ENCODE results near the gene FBXO47. TPM values are rescaled to one million over a fixed set of nuclear protein-coding genes. Genes with fewer than 3 reads are reported as not detected.

FBXO47 gene
- total RNA-seq, 1 donor from 2014 or later = not detected

DNA sequence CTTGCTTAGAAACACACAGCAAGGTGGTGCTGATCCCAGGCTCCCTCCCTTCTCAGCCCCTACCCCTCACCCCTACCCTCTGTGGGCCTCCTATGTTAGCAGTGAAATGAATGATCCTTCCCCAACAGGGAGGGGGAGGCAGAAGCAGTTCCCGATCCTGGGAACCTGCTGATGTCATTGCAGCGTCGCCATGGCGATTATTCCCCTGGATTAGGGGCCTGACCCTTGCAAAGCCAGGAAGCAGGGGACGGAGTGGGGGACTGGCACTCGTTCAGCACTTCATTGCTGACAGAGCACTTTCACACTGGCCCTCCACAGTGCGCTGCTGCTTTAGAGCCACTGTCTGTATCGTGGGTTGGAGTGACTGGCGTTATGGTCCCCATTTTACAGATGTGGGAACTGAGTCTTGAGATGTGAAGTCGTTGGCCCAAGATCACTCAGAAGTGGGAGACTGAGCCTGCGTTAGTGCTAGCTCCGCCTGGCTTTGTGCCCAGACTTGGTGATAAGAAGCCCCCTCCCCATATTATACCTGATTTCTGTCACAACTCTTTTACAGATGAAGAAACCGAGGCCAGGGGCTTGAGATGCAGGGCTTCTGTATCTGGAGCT is 70.8 kb downstream of the FBXO47 start:
- Mint-ChIP-seq H3K4me1 (peaks cover 48% of the 10 kb centered on the region), H3K4me3 (no peak overlapping the region), H3K36me3 (ENCODE audit: low read depth) (peaks cover 56% of the 10 kb centered on the region), H3K27ac (peak overlapping the region; percentile 46), H3K27me3 (no peaks in the 10 kb centered on the region), H3K9me3 (no peaks in the 10 kb centered on the region)
- DNase-seq (no peak), ATAC-seq (ENCODE audit: low read depth) (no peak)
- ChIA-PET POLR2A (interaction anchor here (2.3 to 6.7 kb wide), 4 partner anchors 12 to 43 kb away, joined by 17 to 256 read pairs (median 58); partner anchors contain the start of genes LASP1, LASP1NB and RPL23), CTCF (interaction anchor here (0.9 kb wide), 1 partner anchor 257 kb away, joined by 3 read pairs; no protein-coding TSS in a partner anchor)
- intact Hi-C loops (cut with micrococcal nuclease) = no loop called here
- TF ChIP-seq, protein P1, sequence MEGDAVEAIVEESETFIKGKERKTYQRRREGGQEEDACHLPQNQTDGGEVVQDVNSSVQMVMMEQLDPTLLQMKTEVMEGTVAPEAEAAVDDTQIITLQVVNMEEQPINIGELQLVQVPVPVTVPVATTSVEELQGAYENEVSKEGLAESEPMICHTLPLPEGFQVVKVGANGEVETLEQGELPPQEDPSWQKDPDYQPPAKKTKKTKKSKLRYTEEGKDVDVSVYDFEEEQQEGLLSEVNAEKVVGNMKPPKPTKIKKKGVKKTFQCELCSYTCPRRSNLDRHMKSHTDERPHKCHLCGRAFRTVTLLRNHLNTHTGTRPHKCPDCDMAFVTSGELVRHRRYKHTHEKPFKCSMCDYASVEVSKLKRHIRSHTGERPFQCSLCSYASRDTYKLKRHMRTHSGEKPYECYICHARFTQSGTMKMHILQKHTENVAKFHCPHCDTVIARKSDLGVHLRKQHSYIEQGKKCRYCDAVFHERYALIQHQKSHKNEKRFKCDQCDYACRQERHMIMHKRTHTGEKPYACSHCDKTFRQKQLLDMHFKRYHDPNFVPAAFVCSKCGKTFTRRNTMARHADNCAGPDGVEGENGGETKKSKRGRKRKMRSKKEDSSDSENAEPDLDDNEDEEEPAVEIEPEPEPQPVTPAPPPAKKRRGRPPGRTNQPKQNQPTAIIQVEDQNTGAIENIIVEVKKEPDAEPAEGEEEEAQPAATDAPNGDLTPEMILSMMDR (IDR thresholded peaks at IDR 0.05) = no peak

GRCh38 chr17:38894276-38894675 is 72.9 kb downstream of the FBXO47 start:
- peaks cover 68% of the 10 kb centered on the region for H3K36me3 Mint-ChIP-seq (ENCODE audit: low read depth)

GRCh38 chr17:38893607-38894006 is 73.6 kb downstream of the FBXO47 start:
- Mint-ChIP-seq H3K27ac (peak overlapping the region; percentile 16), H3K4me1 (peaks cover 29% of the 10 kb centered on the region), H3K9me3 (no peaks in the 10 kb centered on the region), H3K4me3 (no peak overlapping the region), H3K27me3 (no peaks in the 10 kb centered on the region), H3K36me3 (ENCODE audit: low read depth) (peaks cover 75% of the 10 kb centered on the region)
- TF ChIP-seq, protein P1 (IDR thresholded peaks at IDR 0.05) = no peak
- CTCF ChIA-PET = interaction anchor here (1.3 kb wide), 1 partner anchor 22 kb away, joined by 5 read pairs; no protein-coding TSS in a partner anchor
- ATAC-seq (ENCODE audit: low read depth) (no peak), DNase-seq (no peak)
- POLR2A ChIA-PET = interaction anchor here (0.6 to 1.4 kb wide), 9 partner anchors 9 to 40 kb away, joined by 3 to 5 read pairs (median 3); partner anchors contain the start of genes LASP1 and RPL23
- intact Hi-C loops (cut with micrococcal nuclease) = no loop called here

More at GRCh38 chr17:38894276-38894675, 72.9 kb downstream of the FBXO47 start:
- TF ChIP-seq, protein P1 (IDR thresholded peaks at IDR 0.05) = no peak
- no peak for DNase-seq
- H3K9me3 Mint-ChIP-seq = no peaks in the 10 kb centered on the region
- no peak for ATAC-seq (ENCODE audit: low read depth)
- H3K4me3 Mint-ChIP-seq = no peak overlapping the region
- intact Hi-C loops (cut with micrococcal nuclease) = no loop called here
- ChIA-PET POLR2A (interaction anchor here (0.6 to 1.4 kb wide), 6 partner anchors 19 to 40 kb away, joined by 3 to 5 read pairs (median 3); partner anchors contain the start of genes LASP1 and RPL23), CTCF (interaction anchor here (1.1 to 1.3 kb wide), 2 partner anchors 23 to 350 kb away, joined by 3 to 5 read pairs; no protein-coding TSS in a partner anchor)
- H3K4me1 Mint-ChIP-seq = peaks cover 36% of the 10 kb centered on the region
- H3K27me3 Mint-ChIP-seq = no peaks in the 10 kb centered on the region
- H3K27ac Mint-ChIP-seq = peak overlapping the region; percentile 16

DNA sequence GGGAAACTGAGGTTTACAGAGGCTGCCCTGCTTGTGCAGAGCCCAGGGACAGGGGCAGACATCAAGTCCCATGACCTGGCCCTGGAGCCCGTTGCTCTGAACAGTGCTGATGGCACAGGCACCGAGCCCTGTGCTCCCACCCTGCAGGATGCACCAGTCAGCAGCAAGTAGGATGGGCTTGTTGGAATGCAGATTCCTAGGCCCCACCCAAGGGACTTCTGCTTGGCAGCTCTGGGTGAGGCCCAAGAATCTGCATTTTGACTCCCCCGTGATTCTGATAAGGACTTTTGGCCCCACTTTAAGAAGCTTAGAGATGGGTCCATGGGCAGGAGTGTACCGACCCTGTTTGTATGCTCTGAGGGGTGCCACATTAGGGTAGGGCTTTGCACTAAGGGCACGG is 74.1 kb downstream of the FBXO47 start:
- H3K27me3 Mint-ChIP-seq = no peaks in the 10 kb centered on the region
- H3K4me1 Mint-ChIP-seq = peaks cover 24% of the 10 kb centered on the region
- POLR2A ChIA-PET = interaction anchor here (0.8 to 1.2 kb wide), 6 partner anchors 9 to 39 kb away, joined by 3 to 5 read pairs (median 3); partner anchors contain the start of genes LASP1 and RPL23
- ATAC-seq (ENCODE audit: low read depth) (no peak), DNase-seq (no peak)
- peak overlapping the region; percentile 16 for H3K27ac Mint-ChIP-seq
- peaks cover 76% of the 10 kb centered on the region for H3K36me3 Mint-ChIP-seq (ENCODE audit: low read depth)
- no peaks in the 10 kb centered on the region for H3K9me3 Mint-ChIP-seq
- intact Hi-C loops (cut with micrococcal nuclease) = no loop called here
- CTCF ChIA-PET = interaction anchor here (1.3 kb wide), 1 partner anchor 22 kb away, joined by 5 read pairs; no protein-coding TSS in a partner anchor
- TF ChIP-seq, protein P1 (IDR thresholded peaks at IDR 0.05) = no peak
- H3K4me3 Mint-ChIP-seq = no peak overlapping the region

DNA sequence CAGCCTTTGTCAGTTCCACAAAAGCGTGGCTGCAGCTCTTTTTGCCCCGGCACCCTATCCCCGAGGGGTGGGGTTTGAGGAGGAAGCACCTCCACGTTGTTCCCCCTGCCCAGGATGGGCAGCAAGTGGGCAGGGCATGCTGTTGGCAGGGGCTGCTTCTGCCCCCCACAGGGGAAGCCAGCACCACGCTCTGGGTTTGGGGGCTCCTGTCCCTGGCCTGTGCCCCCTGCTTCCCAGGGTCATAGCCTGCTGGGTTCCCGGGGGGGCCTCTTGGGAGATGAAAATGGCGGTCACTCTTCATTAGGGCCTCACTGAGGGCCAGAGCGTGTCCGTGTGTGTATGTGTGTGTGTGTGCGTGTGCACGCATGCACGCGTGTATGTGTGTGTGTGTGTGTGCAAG is 74.6 kb downstream of the FBXO47 start:
- ATAC-seq (ENCODE audit: low read depth) = no peak
- Mint-ChIP-seq H3K4me1 (peaks cover 21% of the 10 kb centered on the region), H3K9me3 (no peaks in the 10 kb centered on the region), H3K4me3 (no peak overlapping the region), H3K27me3 (no peaks in the 10 kb centered on the region), H3K36me3 (ENCODE audit: low read depth) (peaks cover 77% of the 10 kb centered on the region), H3K27ac (peak overlapping the region; percentile 77)
- intact Hi-C loops (cut with micrococcal nuclease) = no loop called here
- no peak for DNase-seq
- ChIA-PET CTCF (no interaction called here), POLR2A (interaction anchor here (0.7 to 1.6 kb wide), 3 partner anchors 11 to 24 kb away, joined by 3 to 7 read pairs (median 6); no protein-coding TSS in a partner anchor)
- TF ChIP-seq, protein P1 (IDR thresholded peaks at IDR 0.05) = no peak
